IMR-90 (cell line): ENCODE results near the gene NXF1. TPM values are rescaled to one million over a fixed set of nuclear protein-coding genes. Genes with fewer than 3 reads are reported as not detected.

Experiments
- ATAC-seq: fragments of 200-7000 bp; cut with Tn5 transposase; 2 replicates; pipeline ENCODE4 v1.9.1; 2020; ENCODE audit warnings: low read depth, mild to moderate bottlenecking, moderate library complexity
- BruUV-seq: library from RNA; stranded (reverse); fragments of 400-500 nt; replicated peaks from 2 replicates; lab custom pipeline; 2021; lab: Mats Ljungman, UMichigan
- CTCF ChIA-PET: fragments of 300-600 bp; formaldehyde crosslinking; extraction: SDS; loops from one replicate; lab custom pipeline; 2021; ENCODE audit warnings: antibody characterized with exemption; lab: Yijun Ruan, JAX
- POLR2A ChIA-PET: fragments of 300-600 bp; sonication (Branson Sonifier 250); formaldehyde crosslinking; loops from one replicate; lab custom pipeline; 2022; ENCODE audit warnings: antibody characterized with exemption; ENCODE audit not compliant: unreplicated experiment; lab: Charles Lee
- DNase-seq: peaks from one replicate; pipeline ENCODE4 v3.0.0; 2013
- H2AFZ ChIP-seq: replicated peaks from 2 replicates; pipeline ENCODE3; 2013; ENCODE audit warnings: low read length, mild to moderate bottlenecking; ENCODE audit not compliant: poor library complexity
- H2AK5ac ChIP-seq: 2 replicates; pipeline ENCODE4 v1.6.1; 2013; ENCODE audit warnings: low read depth, low read length, inconsistent platforms
- H2AK9ac ChIP-seq: replicated peaks from 2 replicates; pipeline ENCODE3; 2013; ENCODE audit warnings: mild to moderate bottlenecking, low read depth, low read length, moderate library complexity; ENCODE audit not compliant: poor library complexity
- H2BK120ac ChIP-seq: 2 replicates; pipeline ENCODE4 v1.6.1; 2013; ENCODE audit warnings: low read depth, low read length, inconsistent platforms
- H2BK15ac ChIP-seq: 3 replicates; pipeline ENCODE4 v1.6.1; 2013; ENCODE audit warnings: low read depth, low read length, inconsistent platforms
- H2BK20ac ChIP-seq: 2 replicates; pipeline ENCODE4 v1.6.1; 2013; ENCODE audit warnings: low read depth, mild to moderate bottlenecking, inconsistent platforms, low read length, moderate library complexity
- H2BK5ac ChIP-seq: 2 replicates; pipeline ENCODE4 v1.6.1; 2013; ENCODE audit warnings: mild to moderate bottlenecking, low read depth, low read length, inconsistent platforms; ENCODE audit not compliant: poor library complexity, severe bottlenecking
- H3K14ac ChIP-seq: replicated peaks from 2 replicates; pipeline ENCODE4 v1.6.1; 2013; ENCODE audit warnings: low read depth, low read length, inconsistent platforms
- H3K18ac ChIP-seq: 2 replicates; pipeline ENCODE4 v1.6.1; 2013; ENCODE audit warnings: low read depth, low read length, control low read depth
- H3K23ac ChIP-seq: 2 replicates; pipeline ENCODE4 v1.6.1; 2013; ENCODE audit warnings: low read depth, low read length, inconsistent platforms
- H3K27ac ChIP-seq: 2 replicates; pipeline ENCODE4 v1.5.1; 2013; ENCODE audit warnings: mild to moderate bottlenecking, control low read depth, low read length; ENCODE audit not compliant: insufficient read depth
- H3K27me3 ChIP-seq: 2 replicates; pipeline ENCODE4 v1.6.1; 2013; ENCODE audit warnings: low read length; ENCODE audit not compliant: control insufficient read depth, insufficient read depth
- H3K36me3 ChIP-seq: 2 replicates; pipeline ENCODE4 v1.6.1; 2013; ENCODE audit warnings: low read length, mixed read lengths; ENCODE audit not compliant: control insufficient read depth, insufficient read depth
- H3K4ac ChIP-seq: 2 replicates; pipeline ENCODE4 v1.6.1; 2013; ENCODE audit warnings: low read depth, low read length, inconsistent platforms
- H3K4me1 ChIP-seq: 2 replicates; pipeline ENCODE4 v1.6.1; 2013; ENCODE audit warnings: low read length, mixed read lengths; ENCODE audit not compliant: control insufficient read depth, insufficient read depth
- H3K4me2 ChIP-seq: 2 replicates; pipeline ENCODE4 v1.6.1; 2013; ENCODE audit warnings: low read depth, mild to moderate bottlenecking, control low read depth, low read length, moderate library complexity
- H3K4me3 ChIP-seq: 2 replicates; pipeline ENCODE4 v1.5.1; 2013; ENCODE audit warnings: low read depth, mild to moderate bottlenecking, control low read depth, low read length, moderate library complexity; ENCODE audit not compliant: insufficient read depth
- H3K56ac ChIP-seq: 2 replicates; pipeline ENCODE4 v1.6.1; 2013; ENCODE audit warnings: low read length, inconsistent platforms; ENCODE audit not compliant: insufficient read depth; ENCODE audit errors: extremely low read depth
- H3K79me1 ChIP-seq, 2 experiments: 2 replicates each; pipeline ENCODE4 v1.6.1; 2013; ENCODE audit warnings: low read length in 2 of 2, inconsistent platforms in 1 of 2, low read depth in 1 of 2
- H3K9ac ChIP-seq: 2 replicates; pipeline ENCODE4 v1.6.1; 2013; ENCODE audit warnings: low read depth, low read length, control low read depth
- H3K9me1 ChIP-seq: 2 replicates; pipeline ENCODE4 v1.6.1; 2013; ENCODE audit warnings: low read length, inconsistent platforms; ENCODE audit not compliant: insufficient read depth
- H3K9me3 ChIP-seq: 2 replicates; pipeline ENCODE4 v1.6.1; 2013; ENCODE audit warnings: low read length; ENCODE audit not compliant: control insufficient read depth, insufficient read depth
- H4K20me1 ChIP-seq: 2 replicates; pipeline ENCODE4 v1.6.1; 2013; ENCODE audit warnings: low read length, inconsistent platforms; ENCODE audit not compliant: insufficient read depth
- H4K5ac ChIP-seq: 2 replicates; pipeline ENCODE4 v1.6.1; 2013; ENCODE audit warnings: mild to moderate bottlenecking, low read depth, low read length, control low read depth
- H4K8ac ChIP-seq, 2 experiments: 2 replicates each; pipeline ENCODE4 v1.6.1; 2013; ENCODE audit warnings: low read depth in 2 of 2, low read length in 2 of 2, control low read depth in 1 of 2, inconsistent platforms in 1 of 2
- H4K91ac ChIP-seq: 2 replicates; pipeline ENCODE4 v1.6.1; 2013; ENCODE audit warnings: low read depth, low read length, inconsistent platforms; ENCODE audit not compliant: insufficient read depth
- BHLHE40 ChIP-seq: fragments of 150-350 bp; IDR thresholded peaks from 2 replicates; pipeline ENCODE4 v1.6.1; 2016; ENCODE audit warnings: mild to moderate bottlenecking, low read depth, low read length
- CHD1 ChIP-seq: IDR thresholded peaks from 2 replicates; pipeline ENCODE4 v1.6.1; 2012; ENCODE audit warnings: low read depth, low read length, improper control_type of control experiment
- MAZ ChIP-seq: IDR thresholded peaks from 2 replicates; pipeline ENCODE4 v1.6.1; 2012; ENCODE audit warnings: low read depth, mild to moderate bottlenecking, low read length, improper control_type of control experiment, moderate library complexity, borderline replicate concordance
- RAD21 ChIP-seq: IDR thresholded peaks from 2 replicates; pipeline ENCODE4 v1.6.1; 2012; ENCODE audit warnings: low read length, improper control_type of control experiment
- RCOR1 ChIP-seq: IDR thresholded peaks from 2 replicates; pipeline ENCODE4 v1.6.1; 2012; ENCODE audit warnings: mild to moderate bottlenecking, low read length, improper control_type of control experiment; ENCODE audit not compliant: insufficient replicate concordance
- RFX5 ChIP-seq: IDR thresholded peaks from 2 replicates; pipeline ENCODE4 v1.8.0; 2012; ENCODE audit warnings: low read depth, mild to moderate bottlenecking, low read length, moderate library complexity
- SMC3 ChIP-seq: fragments of 150-350 bp; IDR thresholded peaks from 2 replicates; pipeline ENCODE4 v1.6.1; 2016; ENCODE audit warnings: low read depth, mild to moderate bottlenecking, antibody characterized with exemption, low read length, moderate library complexity
- WGBS, 2 experiments: methylation state at CpG; one replicate each; pipeline versions ENCODE4 v1.1.5 to v1.1.7; 2013; ENCODE audit warnings: missing lambda C conversion rate in 2 of 2; ENCODE audit not compliant: insufficient read length in 1 of 2; ENCODE audit errors: extremely low coverage in 2 of 2; 5-methylcytosine and 5-hydroxymethylcytosine counted together
- dilution Hi-C: fragments of 300-500 bp; cut with HindIII; formaldehyde crosslinking; loops from one replicate; pipeline ENCODE4 v1.14.3; 2018; ENCODE audit warnings: low sequenced_read_pairs; ENCODE audit not compliant: unreplicated experiment
- in situ Hi-C: fragments of 300-500 bp; cut with MboI; formaldehyde crosslinking; loops from 3 replicates; pipeline ENCODE4 v1.14.3; 2019; ENCODE audit warnings: low sequenced_read_pairs, inconsistent platforms, mixed read lengths
- intact Hi-C: fragments of 100-400 bp; cut with micrococcal nuclease; formaldehyde crosslinking; loops from 2 replicates; pipeline ENCODE4 v1.10.0; 2022
- polyA plus RNA-seq, 3 experiments: library from polyadenylated mRNA; depleted of rRNA; stranded (reverse); fragments of >200 nt; gene quantifications; 2 replicates each; pipeline ENCODE4 v1.2.3, GENCODE V29; 2012; ENCODE audit warnings: low replicate concordance in 1 of 3
- total RNA-seq: library from RNA; depleted of rRNA; stranded (reverse); fragments of >200 nt; gene quantifications from 2 replicates; pipeline ENCODE4 v1.2.3, GENCODE V29; 2012

The NXF1 gene
- total and polyA plus RNA-seq, 2 of the 4 experiments (the other 2 are of a cell fraction), result 26.3 to 97.4 TPM

- Histone ChIP-seq H2BK5ac (no peak overlapping the region), H2BK15ac (no peak overlapping the region), H3K9ac (no peak overlapping the region), H4K8ac (no peak overlapping the region), H3K4me3 (no peak overlapping the region), H3K4me2 (no peak overlapping the region), H3K4me1 (peaks cover 3% of the 10 kb centered on the region), H2AK9ac (no peak overlapping the region), H2AK5ac (no peak overlapping the region), H3K18ac (no peak overlapping the region), H3K14ac (no peak overlapping the region), H3K4ac (no peak overlapping the region), H2AFZ (no peak overlapping the region), H2BK120ac (no peak overlapping the region), H4K20me1 (no peaks in the 10 kb centered on the region), H3K56ac (no peak overlapping the region), H3K9me1 (0 out of 2 replicates have a peak, but pooled peaks cover 3% of the 10 kb centered on the region), H3K9me3 (no peaks in the 10 kb centered on the region), H3K27me3 (no peaks in the 10 kb centered on the region), H3K27ac (no peak overlapping the region), H2BK20ac (no peak overlapping the region), H3K79me1 (peaks cover 8 to 31% of the 10 kb centered on the region in 2 experiments), H3K23ac (no peak overlapping the region), H3K36me3 (peaks cover 26% of the 10 kb centered on the region), H4K5ac (no peak overlapping the region), H4K91ac (no peak overlapping the region)
- POLR2A ChIA-PET, result no interaction called here
- no peak for DNase-seq
- TF ChIP-seq RAD21 (no peak), SMC3 (no peak), MAZ (no peak), BHLHE40 (no peak), RCOR1 (no peak), RFX5 (no peak), CHD1 (no peak)
- intact Hi-C loops, result no loop called here
- no TSS peak for BruUV-seq
- ATAC-seq, result no peak
- CTCF ChIA-PET, result interaction anchor here (2.4 kb wide), 1 partner anchor 12 kb away, joined by 7 read pairs; no protein-coding TSS in a partner anchor
- WGBS, 2 experiments, result 100% methylated on average over 4 of the region's 6 CpGs; no CpG with 5 or more reads in 1 of the 2 experiments
- in situ Hi-C loops, result no loop called here
- dilution Hi-C loops, result no loop called here
Measured at GRCh38 chr11:62774407-62774806, 30.8 kb downstream of the NXF1 start.
